Aorta (tissue), 5 donors: ENCODE results near the gene SERINC5. TPM values are rescaled to one million over a fixed set of nuclear protein-coding genes. Genes with fewer than 3 reads are reported as not detected.
"Not testable (repeated sequence)": the region's sequence is repeated elsewhere in the genome, so short reads cannot be mapped to it uniquely, and the experiment has no call there.

ENCODE experiments used
- ATAC-seq: fragments of 200-7000 bp; cut with Tn5 transposase; one replicate; pipeline ENCODE4 v1.9.1; 2022; ENCODE audit warnings: moderate library complexity; ENCODE audit not compliant: low FRiP score
- DNase-seq, 2 donors: peaks; one replicate each; pipeline ENCODE4 v3.0.0-alpha.2; 2020
- H3K27ac ChIP-seq, 2 donors: one replicate each; pipeline ENCODE4 v1.5.1; 2013; ENCODE audit warnings: low read length in 2 of 2, mild to moderate bottlenecking in 2 of 2, moderate library complexity in 2 of 2, control low read depth in 1 of 2, inconsistent platforms in 1 of 2, low read depth in 1 of 2
- H3K27me3 ChIP-seq, 2 donors: one replicate each; pipeline ENCODE4 v1.6.1; 2013; ENCODE audit warnings: control low read depth in 1 of 2, low read length in 1 of 2, mild to moderate bottlenecking in 1 of 2, moderate library complexity in 1 of 2; ENCODE audit not compliant: insufficient read depth in 2 of 2, control insufficient read depth in 1 of 2
- H3K36me3 ChIP-seq, 2 donors: one replicate each; pipeline ENCODE4 v1.6.1; 2013; ENCODE audit warnings: control low read depth in 1 of 2, low read length in 1 of 2, mild to moderate bottlenecking in 1 of 2; ENCODE audit not compliant: insufficient read depth in 2 of 2, control insufficient read depth in 1 of 2
- H3K4me1 ChIP-seq, 2 donors: one replicate each; pipeline ENCODE4 v1.6.1; 2013; ENCODE audit warnings: low read length in 2 of 2, control low read depth in 1 of 2, mild to moderate bottlenecking in 1 of 2, moderate library complexity in 1 of 2; ENCODE audit not compliant: insufficient read depth in 2 of 2, control insufficient read depth in 1 of 2
- H3K4me3 ChIP-seq, 2 donors: one replicate each; pipeline ENCODE4 v1.5.1; 2013; ENCODE audit warnings: low read length in 2 of 2, control low read depth in 1 of 2, mild to moderate bottlenecking in 1 of 2
- H3K9me3 ChIP-seq: one replicate; pipeline ENCODE4 v1.6.1; 2013; ENCODE audit warnings: mild to moderate bottlenecking, low read length; ENCODE audit not compliant: control insufficient read depth
- WGBS, 2 donors: extraction: QIAGEN DNeasy Blood & Tissue Kit; methylation state at CpG; one replicate each; pipeline ENCODE4 v1.1.7; 2013; 5-methylcytosine and 5-hydroxymethylcytosine counted together
- intact Hi-C, 2 donors: fragments of 100-400 bp; cut with DNase I; formaldehyde crosslinking; loops; one replicate each; pipeline versions ENCODE4 v1.14.2 to v1.15.0; 2022
- polyA plus RNA-seq, 2 donors: library from polyadenylated mRNA; stranded (reverse); fragments of 200-250 nt; gene quantifications; one replicate each; pipeline ENCODE4 v1.2.3, GENCODE V29; 2013
- total RNA-seq, 2 donors: library from RNA; stranded (reverse); fragmentation: NEBNext Ultra II Directional; extraction: Animal tissue kit (Norgen Biotek cat#: 25700); gene quantifications; one replicate each; pipeline ENCODE4 v1.2.1, GENCODE V29; 2021
- donor health status: healthy with polysubstance abuse.
- donor health status: Bipolar disorder and iron deficiency.
- donor health status: DM: no; HTN: no; CAD: no.
- donor health status: DM: no; HTN: no; CAD: no.
- donor health status: DM: yes; HTN: yes; CAD: no.

Gene SERINC5
- total and polyA plus RNA-seq, 4 donors: 1.4 to 22.1 (median 8.6) TPM

DNA sequence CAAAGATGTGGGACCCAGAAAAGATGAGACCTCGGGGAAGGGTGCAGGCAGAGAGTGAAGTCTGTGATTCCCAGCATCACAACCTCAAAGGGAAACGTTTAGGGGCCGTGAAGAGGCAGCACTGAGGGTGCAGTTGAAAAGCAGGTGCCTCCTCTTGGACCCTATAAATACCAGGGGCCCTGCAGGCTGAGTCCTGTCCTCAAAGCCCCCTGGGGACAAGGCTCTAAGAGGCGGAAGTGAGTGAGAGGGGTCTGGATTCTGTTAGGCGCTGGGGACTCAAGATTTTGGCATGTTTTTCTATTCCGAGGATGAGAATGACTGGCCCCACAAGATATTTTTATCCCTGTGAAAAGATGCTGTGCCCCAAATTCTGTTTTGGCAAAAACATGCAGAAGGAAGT is 112.9 kb downstream of the SERINC5 start:
- Histone ChIP-seq H3K4me3 (no peak overlapping the region), H3K27ac (no peak overlapping the region), H3K9me3 (no peaks in the 10 kb centered on the region), H3K4me1 (no peaks in the 10 kb centered on the region), H3K36me3 (peaks cover 0 to 3% of the 10 kb centered on the region in 2 donors), H3K27me3 (no peaks in the 10 kb centered on the region)
- ATAC-seq (no peak), DNase-seq (no peak)
- WGBS, 2 donors: 82 to 90% methylated on average over 6 of the region's 6 CpGs
- intact Hi-C loops: loop anchor here in 1 of 2 donors (5.0 kb wide), 1 partner anchor 114 kb away; the partner anchor contains the start of gene SERINC5

DNA sequence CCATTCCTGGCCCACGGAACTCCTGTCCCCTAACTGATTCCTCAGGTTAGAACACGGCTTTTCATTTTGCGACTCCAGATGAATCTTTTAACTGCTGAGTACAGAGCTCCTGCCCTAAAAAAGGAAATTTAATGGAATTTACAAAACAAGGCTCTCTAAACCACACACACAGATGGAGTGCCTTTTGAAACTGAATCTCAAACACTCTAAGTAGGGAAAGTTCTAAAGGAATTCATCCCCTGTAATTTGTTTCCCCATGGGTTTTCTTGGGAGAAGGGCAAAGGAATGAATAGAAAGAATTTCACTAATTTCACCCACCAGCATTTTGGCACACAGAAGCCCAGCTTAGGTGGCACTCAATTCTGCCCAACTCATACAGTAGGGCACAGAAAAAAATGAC is 114.2 kb downstream of the SERINC5 start:
- no peaks in the 10 kb centered on the region for H3K4me1 ChIP-seq
- no peak overlapping the region for H3K4me3 ChIP-seq
- H3K36me3 ChIP-seq: peaks cover 0 to 1% of the 10 kb centered on the region in 2 donors
- no peaks in the 10 kb centered on the region for H3K9me3 ChIP-seq
- H3K27me3 ChIP-seq: no peaks in the 10 kb centered on the region
- ATAC-seq: no peak
- peak overlapping the region in 1 of 2 donors; percentile 64 for H3K27ac ChIP-seq
- 35 to 40% methylated on average over 3 of the region's 3 CpGs for WGBS, 2 donors
- no peak for DNase-seq
- intact Hi-C loops: loop anchor here in 1 of 2 donors (5.0 kb wide), 1 partner anchor 116 kb away; the partner anchor contains the start of gene SERINC5

- Histone ChIP-seq H3K4me1 (no peaks in the 10 kb centered on the region), H3K36me3 (peaks cover 0 to 1% of the 10 kb centered on the region in 2 donors), H3K27me3 (no peaks in the 10 kb centered on the region), H3K9me3 (no peaks in the 10 kb centered on the region), H3K27ac (peak overlapping the region in 1 of 2 donors; percentile 64), H3K4me3 (no peak overlapping the region)
- intact Hi-C loops: loop anchor here in 1 of 2 donors (5.0 kb wide), 1 partner anchor 116 kb away; the partner anchor contains the start of gene SERINC5
- DNase-seq (peak; percentile 81 to 88), ATAC-seq (peak; percentile 79)
- WGBS, 2 donors: 12 to 13% methylated on average over 13 of the region's 13 CpGs
These were observed 114.6 kb downstream of the SERINC5 start for GRCh38 chr5:80141147-80141671.

DNA sequence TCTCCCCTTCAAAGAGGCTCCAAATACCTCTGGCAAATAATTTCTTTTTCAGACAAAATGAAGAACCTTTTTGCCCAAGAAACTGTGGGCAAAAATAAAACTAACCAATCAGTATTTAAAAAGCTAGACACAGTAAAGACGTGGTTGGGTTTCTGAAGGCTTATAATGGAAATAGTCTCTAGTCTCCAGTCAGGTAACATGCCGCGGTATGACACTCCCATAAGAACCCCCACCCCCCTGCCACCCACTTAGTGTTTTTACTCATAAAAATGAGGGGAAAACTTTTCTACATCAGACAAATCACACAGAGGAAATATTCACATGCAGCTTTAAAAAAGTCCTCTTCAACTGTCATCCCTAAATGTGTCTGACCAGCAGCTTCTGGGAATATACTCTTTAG is 115.4 kb downstream of the SERINC5 start:
- H3K27me3 ChIP-seq: no peaks in the 10 kb centered on the region
- ATAC-seq (no peak), DNase-seq (no peak)
- no peak overlapping the region for H3K4me3 ChIP-seq
- H3K27ac ChIP-seq: no peak overlapping the region
- intact Hi-C loops: loop anchor here in 1 of 2 donors (5.0 kb wide), 1 partner anchor 117 kb away; the partner anchor contains the start of gene SERINC5
- H3K9me3 ChIP-seq: no peaks in the 10 kb centered on the region
- peaks cover 0 to 1% of the 10 kb centered on the region in 2 donors for H3K36me3 ChIP-seq
- WGBS, 2 donors: 93 to 94% methylated on average over 3 of the region's 3 CpGs
- no peaks in the 10 kb centered on the region for H3K4me1 ChIP-seq

DNA sequence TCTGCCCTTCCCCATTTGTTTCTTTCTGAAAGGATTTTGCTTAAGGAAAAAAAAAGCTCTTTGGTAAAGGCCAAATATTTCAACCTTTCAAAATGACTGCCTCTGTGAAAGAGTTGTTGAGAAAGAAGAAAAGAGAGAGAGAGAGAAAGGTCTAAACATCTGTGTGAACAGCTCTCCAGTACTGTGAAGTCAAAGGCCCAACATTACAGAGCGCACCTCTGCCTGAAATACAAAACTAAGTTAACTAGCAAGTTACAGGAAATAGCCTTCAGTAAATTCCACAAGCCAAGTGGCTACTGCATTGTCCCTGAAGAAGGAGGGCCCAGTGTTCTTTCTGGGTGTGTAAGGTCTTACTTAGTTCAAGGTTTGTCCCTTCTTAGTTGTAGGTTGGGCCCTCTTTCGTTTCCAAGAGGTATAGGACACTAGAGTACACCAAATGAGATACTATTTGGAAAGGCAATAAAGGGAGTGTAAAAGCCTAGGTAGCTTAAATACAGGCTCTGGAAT is 116.3 kb downstream of the SERINC5 start:
- WGBS, 2 donors: 95 to 98% methylated on average over 2 of the region's 2 CpGs
- no peak overlapping the region for H3K4me3 ChIP-seq
- no peak for ATAC-seq
- no peaks in the 10 kb centered on the region for H3K4me1 ChIP-seq
- H3K9me3 ChIP-seq: no peaks in the 10 kb centered on the region
- DNase-seq: no peak
- intact Hi-C loops: no loop called here
- no peaks in the 10 kb centered on the region for H3K27me3 ChIP-seq
- no peaks in the 10 kb centered on the region for H3K36me3 ChIP-seq
- no peak overlapping the region for H3K27ac ChIP-seq

- no peak for ATAC-seq
- Histone ChIP-seq H3K36me3 (no peaks in the 10 kb centered on the region), H3K27ac (no peak overlapping the region), H3K4me1 (no peaks in the 10 kb centered on the region), H3K9me3 (no peaks in the 10 kb centered on the region), H3K27me3 (no peaks in the 10 kb centered on the region), H3K4me3 (no peak overlapping the region)
- 97% methylated on average over 6 of the region's 6 CpGs for WGBS, 2 donors
- no peak for DNase-seq
- intact Hi-C loops: no loop called here
These were observed 117.4 kb downstream of the SERINC5 start for GRCh38 chr5:80138486-80138885.

GRCh38 chr5:80136798-80137197 is 119.0 kb downstream of the SERINC5 start:
- H3K4me3 ChIP-seq, ATAC-seq, intact Hi-C loops, H3K27me3 ChIP-seq, DNase-seq, H3K27ac ChIP-seq, H3K36me3 ChIP-seq, H3K4me1 ChIP-seq, H3K9me3 ChIP-seq: not testable (repeated sequence)
- WGBS, 2 donors: 93 to 96% methylated on average over 7 of the region's 7 CpGs

DNA sequence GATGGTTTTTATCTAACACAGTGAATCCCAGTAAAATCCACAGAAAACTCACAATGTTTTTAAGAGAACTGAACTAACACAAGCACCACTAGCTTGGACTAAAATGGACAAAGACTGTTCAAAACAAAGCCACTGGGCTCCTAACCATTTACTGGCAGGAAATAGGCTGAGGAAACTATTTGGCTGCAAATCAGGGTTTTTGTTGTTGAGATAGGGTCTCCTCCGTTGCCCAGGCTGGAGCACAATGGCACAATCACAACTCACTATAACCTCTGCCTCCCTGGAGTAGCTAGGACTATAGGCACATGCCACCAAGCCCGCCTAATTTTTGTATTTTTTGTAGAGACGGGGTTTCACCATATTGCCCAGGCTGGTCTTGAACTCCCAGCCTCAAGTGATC is 121.0 kb downstream of the SERINC5 start:
- Histone ChIP-seq H3K27ac (no peak overlapping the region), H3K9me3 (no peaks in the 10 kb centered on the region), H3K4me3 (no peak overlapping the region), H3K36me3 (no peaks in the 10 kb centered on the region), H3K27me3 (no peaks in the 10 kb centered on the region), H3K4me1 (no peaks in the 10 kb centered on the region)
- 65 to 67% methylated on average over 3 of the region's 3 CpGs for WGBS, 2 donors
- ATAC-seq (no peak), DNase-seq (no peak)
- intact Hi-C loops: no loop called here

DNA sequence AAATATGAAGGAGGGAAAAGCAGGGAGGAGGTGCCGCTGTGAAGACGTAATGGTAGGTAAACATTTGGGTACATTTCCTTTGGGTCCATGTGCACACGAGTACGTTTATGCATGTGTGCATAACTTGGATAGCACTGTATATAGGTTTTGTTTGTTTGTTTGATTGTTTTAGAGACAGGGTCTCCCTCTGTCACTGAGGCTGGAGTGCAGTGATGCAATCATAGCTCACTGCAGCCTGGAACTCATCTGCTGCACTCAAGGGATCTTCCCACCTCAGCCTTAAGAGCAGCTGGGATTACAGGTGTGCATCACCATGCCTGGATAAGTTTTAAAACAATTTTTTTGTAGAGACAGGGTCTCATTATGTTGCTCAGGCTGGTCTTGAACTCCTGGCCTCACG is 126.7 kb downstream of the SERINC5 start:
- peaks cover 3% of the 10 kb centered on the region for H3K9me3 ChIP-seq
- no peaks in the 10 kb centered on the region for H3K36me3 ChIP-seq
- DNase-seq: no peak
- WGBS, 2 donors: 61 to 72% methylated on average over 5 of the region's 5 CpGs
- no peak overlapping the region for H3K4me3 ChIP-seq
- ATAC-seq: no peak
- H3K27ac ChIP-seq: no peak overlapping the region
- H3K27me3 ChIP-seq: no peaks in the 10 kb centered on the region
- no peaks in the 10 kb centered on the region for H3K4me1 ChIP-seq
- intact Hi-C loops: no loop called here
